Uterus (tissue), 2 donors: ENCODE data around the gene GKN2.

Experiments
- POLR2A ChIP-seq, 2 donors: fragments of 450-650 bp; IDR thresholded peaks; one replicate each; pipeline ENCODE4 v1.6.1; 2016; ENCODE audit warnings: antibody characterized with exemption in 2 of 2, mild to moderate bottlenecking in 1 of 2, moderate library complexity in 1 of 2
- TF ChIP-seq, protein P1 (sequence below), 4 experiments: fragments of 200-600 bp in 2 of 4; fragments of 450-650 bp in 2 of 4; sonication (generic) in 2 of 4; IDR thresholded peaks; one replicate each; pipeline ENCODE4 v1.5.1; 2016 to 2019; ENCODE audit warnings: antibody characterized with exemption in 4 of 4, mild to moderate bottlenecking in 2 of 4, moderate library complexity in 1 of 4

GRCh38 chr2:68948710-68949109 is 4.0 kb downstream of the GKN2 start:
- TF ChIP-seq, protein P1, sequence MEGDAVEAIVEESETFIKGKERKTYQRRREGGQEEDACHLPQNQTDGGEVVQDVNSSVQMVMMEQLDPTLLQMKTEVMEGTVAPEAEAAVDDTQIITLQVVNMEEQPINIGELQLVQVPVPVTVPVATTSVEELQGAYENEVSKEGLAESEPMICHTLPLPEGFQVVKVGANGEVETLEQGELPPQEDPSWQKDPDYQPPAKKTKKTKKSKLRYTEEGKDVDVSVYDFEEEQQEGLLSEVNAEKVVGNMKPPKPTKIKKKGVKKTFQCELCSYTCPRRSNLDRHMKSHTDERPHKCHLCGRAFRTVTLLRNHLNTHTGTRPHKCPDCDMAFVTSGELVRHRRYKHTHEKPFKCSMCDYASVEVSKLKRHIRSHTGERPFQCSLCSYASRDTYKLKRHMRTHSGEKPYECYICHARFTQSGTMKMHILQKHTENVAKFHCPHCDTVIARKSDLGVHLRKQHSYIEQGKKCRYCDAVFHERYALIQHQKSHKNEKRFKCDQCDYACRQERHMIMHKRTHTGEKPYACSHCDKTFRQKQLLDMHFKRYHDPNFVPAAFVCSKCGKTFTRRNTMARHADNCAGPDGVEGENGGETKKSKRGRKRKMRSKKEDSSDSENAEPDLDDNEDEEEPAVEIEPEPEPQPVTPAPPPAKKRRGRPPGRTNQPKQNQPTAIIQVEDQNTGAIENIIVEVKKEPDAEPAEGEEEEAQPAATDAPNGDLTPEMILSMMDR (IDR thresholded peaks at IDR 0.05): no peak
- TF ChIP-seq POLR2A (IDR thresholded peaks at IDR 0.05): no peak
